ENCODE measurements around the gene GPR137B.

GPR137B gene

DNA sequence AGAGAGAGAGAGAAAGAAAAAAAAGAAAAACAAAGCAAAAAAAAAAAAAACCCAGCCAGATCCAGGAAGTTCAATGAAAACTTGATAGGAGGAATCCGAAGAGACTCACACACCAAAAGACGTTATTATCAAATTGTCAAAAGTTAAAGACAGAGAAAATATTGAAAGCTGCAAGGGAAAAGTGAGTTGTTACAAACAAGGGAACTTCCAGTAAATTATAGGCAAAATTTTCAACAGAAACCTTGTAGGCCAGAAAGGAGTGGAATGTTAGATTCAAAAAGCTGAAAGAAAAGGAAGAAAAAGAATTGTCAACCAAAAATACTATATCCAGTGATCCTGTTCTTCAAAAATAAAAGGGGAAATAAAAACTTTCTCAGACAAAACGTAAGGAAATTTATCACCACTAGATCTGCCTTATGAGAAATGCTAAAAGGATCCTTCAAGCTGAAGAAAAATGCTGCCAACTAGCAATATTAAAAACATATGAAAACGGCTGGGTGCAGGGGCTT, 115.8 kb downstream of the GPR137B start:
- DNase-seq (ENCODE audit: low spot score), result no peak
